Bronchial epithelial cell (primary cell): ENCODE data around the gene FRMD4A. TPM values are rescaled to one million over a fixed set of nuclear protein-coding genes. Genes with fewer than 3 reads are reported as not detected.
"Not testable (repeated sequence)": the region's sequence is repeated elsewhere in the genome, so short reads cannot be mapped to it uniquely, and the experiment has no call there.

Experiments
- DNase-seq: peaks from one replicate; pipeline ENCODE4 v3.0.0-alpha.2; 2010; ENCODE audit warnings: low read depth
- FAIRE-seq: peaks from 2 replicates; lab custom pipeline; 2011; peaks lifted over from hg19 to GRCh38; lab: Jason Lieb, UNC
- H3K27me3 ChIP-seq: 2 replicates; pipeline ENCODE4 v1.5.1; 2011; ENCODE audit warnings: low read length; ENCODE audit not compliant: control insufficient read depth, insufficient read depth
- H3K36me3 ChIP-seq: 2 replicates; pipeline ENCODE4 v1.5.1; 2011; ENCODE audit warnings: low read length; ENCODE audit not compliant: control insufficient read depth, insufficient read depth
- H3K4me3 ChIP-seq: 2 replicates; pipeline ENCODE4 v1.5.1; 2011; ENCODE audit warnings: mild to moderate bottlenecking, low read depth, low read length, control low read depth
- CTCF ChIP-seq: IDR thresholded peaks from 2 replicates; pipeline ENCODE4 v1.5.1; 2011; ENCODE audit warnings: mild to moderate bottlenecking, moderate library complexity, low read length, control low read depth, inconsistent platforms; ENCODE audit not compliant: insufficient read depth, severe bottlenecking
- total RNA-seq: library from RNA; depleted of rRNA; stranded (reverse); fragments of >200 nt; gene quantifications from 2 replicates; pipeline ENCODE4 v1.2.1, GENCODE V29; 2014

The FRMD4A gene
- total RNA-seq, 1 donor from 2014 or later = 3.2 TPM

- Histone ChIP-seq H3K4me3 (no peak overlapping the region), H3K27me3 (no peaks in the 10 kb centered on the region), H3K36me3 (no peaks in the 10 kb centered on the region)
- DNase-seq (peak; percentile 88), FAIRE-seq (no peak)
- TF ChIP-seq CTCF = no peak
Observed at GRCh38 chr10:13924040-13924725, 406.5 kb downstream of the FRMD4A start.

- Histone ChIP-seq H3K36me3 (no peaks in the 10 kb centered on the region), H3K4me3 (no peak overlapping the region), H3K27me3 (no peaks in the 10 kb centered on the region)
- no peak for TF ChIP-seq CTCF
- DNase-seq (peak; percentile 14), FAIRE-seq (no peak)
Observed at GRCh38 chr10:13922586-13922985, 408.1 kb downstream of the FRMD4A start.

- Histone ChIP-seq H3K27me3 (no peaks in the 10 kb centered on the region), H3K36me3 (no peaks in the 10 kb centered on the region), H3K4me3 (no peak overlapping the region)
- FAIRE-seq (no peak), DNase-seq (no peak)
- TF ChIP-seq CTCF = no peak
Observed at GRCh38 chr10:13921941-13922340, 408.8 kb downstream of the FRMD4A start.

DNA sequence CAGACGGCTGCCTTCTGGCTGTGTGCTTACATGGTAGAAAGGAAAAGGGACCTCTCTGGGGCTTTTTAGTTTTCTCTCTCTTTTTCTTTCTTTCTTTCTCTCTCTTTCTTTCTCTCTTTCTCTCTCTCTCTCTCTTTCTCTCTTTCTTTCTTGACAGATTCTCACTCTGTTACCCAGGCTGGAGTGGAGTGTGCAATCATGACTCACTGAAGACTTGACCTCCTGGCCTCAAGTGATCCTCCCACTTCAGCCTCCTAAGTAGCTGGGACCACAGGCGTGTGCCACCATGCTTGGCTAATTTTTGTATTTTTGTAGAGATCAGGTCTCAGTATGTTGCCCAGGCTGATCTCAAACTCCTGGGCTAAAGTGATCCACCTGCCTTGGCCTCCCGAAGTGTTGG is 409.6 kb downstream of the FRMD4A start:
- not testable (repeated sequence) for FAIRE-seq, H3K4me3 ChIP-seq, H3K36me3 ChIP-seq, DNase-seq, H3K27me3 ChIP-seq

GRCh38 chr10:13920465-13920864 is 410.3 kb downstream of the FRMD4A start:
- DNase-seq (no peak), FAIRE-seq (no peak)
- Histone ChIP-seq H3K27me3 (no peaks in the 10 kb centered on the region), H3K4me3 (no peak overlapping the region), H3K36me3 (no peaks in the 10 kb centered on the region)
- TF ChIP-seq CTCF = no peak

DNA sequence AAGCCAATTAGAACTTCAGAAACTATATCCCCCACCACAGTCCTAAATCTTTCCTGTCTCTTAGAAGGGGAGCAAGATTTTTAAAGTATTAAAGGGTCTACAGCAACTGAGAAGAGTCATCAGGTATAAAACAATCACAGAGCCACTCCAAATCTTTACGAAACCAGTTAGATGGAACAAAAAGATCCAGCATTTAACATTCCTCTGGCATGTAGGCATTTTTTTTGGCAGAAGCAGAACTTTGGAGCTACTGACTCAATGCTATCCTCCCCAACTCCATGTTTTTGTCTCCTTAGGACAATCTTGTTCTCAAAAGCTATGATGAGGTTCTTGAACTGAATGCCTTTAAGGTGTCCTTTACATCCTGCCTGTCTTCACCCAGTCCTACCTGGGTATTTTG is 410.7 kb downstream of the FRMD4A start:
- Histone ChIP-seq H3K4me3 (no peak overlapping the region), H3K27me3 (no peaks in the 10 kb centered on the region), H3K36me3 (no peaks in the 10 kb centered on the region)
- TF ChIP-seq CTCF = no peak
- DNase-seq = no peak
- FAIRE-seq = no peak
